Measurements from ENCODE around the gene NEURL2.
"Not testable (repeated sequence)": the region's sequence is repeated elsewhere in the genome, so short reads cannot be mapped to it uniquely, and the experiment has no call there.

The NEURL2 gene

DNA sequence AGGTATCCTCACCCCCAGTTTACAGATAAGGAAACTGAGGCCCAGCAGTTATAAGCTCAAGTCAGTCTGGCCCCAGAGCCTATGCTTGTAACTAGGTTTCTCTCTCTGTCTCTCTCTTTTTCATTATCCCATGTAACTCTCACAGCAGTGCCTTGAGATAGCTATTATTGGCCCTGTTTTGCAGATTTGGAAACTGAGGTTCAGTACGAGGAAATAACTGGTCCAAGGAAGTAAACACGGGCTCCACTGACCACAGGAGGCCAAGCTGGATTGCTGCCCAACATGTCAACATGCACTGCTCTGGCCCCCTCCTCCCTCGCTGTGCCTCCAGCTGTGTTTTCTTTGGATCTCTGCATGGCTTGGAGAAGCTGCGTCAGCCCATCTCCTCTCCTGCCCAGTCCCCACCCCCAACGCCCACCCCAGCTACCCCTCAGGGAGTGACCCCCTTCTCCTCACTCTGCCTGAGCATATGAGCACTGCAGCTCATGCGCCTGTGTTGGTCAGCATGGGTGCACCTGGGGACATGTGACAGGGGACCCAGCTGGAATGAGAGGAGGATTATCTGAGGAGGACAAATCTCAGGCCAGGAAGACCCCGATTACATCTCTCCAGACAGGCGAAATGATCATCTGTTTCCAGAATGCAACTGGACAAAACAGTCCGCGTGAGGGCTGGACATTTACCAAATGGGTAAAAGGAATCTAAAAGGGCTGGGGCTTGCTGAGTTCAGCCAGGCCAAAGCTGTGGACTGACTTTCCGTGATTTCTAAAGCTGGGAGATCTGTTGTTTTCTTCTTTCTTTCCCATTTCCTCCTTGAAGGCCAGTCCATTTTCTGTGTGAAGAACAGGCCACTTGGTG lies 28.8 kb upstream of the NEURL2 start:
- DNase-seq = no peak

DNA sequence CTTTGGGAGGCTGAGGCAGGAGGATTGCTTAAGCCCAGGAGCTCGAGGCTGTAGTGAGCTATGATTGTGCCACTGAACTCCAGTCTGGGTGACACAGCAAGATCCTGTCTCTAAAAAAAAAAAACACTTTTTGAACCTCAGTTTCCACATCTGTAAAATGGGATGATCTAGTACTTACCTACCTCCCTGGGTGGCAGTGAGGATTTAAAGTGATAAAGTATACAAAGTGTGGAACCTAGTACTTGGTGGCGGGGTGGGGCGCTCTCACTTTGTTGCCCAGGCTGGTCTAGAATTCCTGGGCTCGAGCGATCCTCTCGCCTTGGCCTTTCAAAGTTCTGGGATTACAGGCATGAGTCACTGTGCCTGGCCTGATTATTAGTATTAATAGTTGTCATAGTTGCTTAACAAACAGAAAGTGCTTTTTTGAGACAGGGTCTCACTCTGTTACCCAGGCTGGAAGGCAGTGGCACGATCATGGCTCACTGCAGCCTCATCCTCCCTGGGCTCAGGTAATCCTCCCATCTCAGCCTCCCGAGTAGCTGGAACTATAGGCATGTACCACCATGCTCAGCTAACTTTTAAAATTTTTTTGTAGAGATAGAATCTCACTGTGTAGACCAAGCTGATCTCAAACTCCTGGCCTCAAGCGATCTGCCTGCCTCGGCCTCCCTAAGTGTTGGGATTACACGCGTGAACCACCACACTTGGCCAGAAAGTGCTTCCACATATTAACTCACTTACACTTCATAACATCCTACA lies 27.9 kb upstream of the NEURL2 start:
- no peak for DNase-seq

DNA sequence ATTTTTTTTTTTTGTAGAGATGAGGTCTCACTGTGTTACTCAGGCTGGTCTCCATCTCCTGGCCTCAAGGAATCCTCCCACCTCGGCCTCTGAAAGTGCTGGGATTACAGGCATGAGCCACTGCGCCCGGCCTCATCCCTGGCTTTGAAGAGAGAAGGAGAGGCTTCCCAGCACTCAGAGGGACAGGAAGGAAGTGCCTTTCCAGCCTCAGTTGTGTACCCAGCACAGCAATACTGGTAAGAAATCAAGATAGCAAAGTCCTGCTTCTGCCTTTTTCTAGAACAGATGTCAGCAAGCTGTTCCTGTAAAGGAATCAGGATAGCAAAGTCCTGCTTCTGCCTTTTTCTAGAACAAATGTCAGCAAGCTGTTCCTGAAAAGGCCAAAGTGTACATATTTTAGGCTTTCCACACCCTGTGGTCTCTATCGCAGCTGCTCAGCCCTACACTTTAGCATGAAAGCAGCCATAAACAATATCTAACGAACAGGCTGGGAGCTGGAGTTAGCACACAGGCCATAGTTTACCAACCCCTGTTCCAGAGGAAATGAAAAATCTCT lies 27.3 kb upstream of the NEURL2 start:
- DNase-seq = no peak

DNA sequence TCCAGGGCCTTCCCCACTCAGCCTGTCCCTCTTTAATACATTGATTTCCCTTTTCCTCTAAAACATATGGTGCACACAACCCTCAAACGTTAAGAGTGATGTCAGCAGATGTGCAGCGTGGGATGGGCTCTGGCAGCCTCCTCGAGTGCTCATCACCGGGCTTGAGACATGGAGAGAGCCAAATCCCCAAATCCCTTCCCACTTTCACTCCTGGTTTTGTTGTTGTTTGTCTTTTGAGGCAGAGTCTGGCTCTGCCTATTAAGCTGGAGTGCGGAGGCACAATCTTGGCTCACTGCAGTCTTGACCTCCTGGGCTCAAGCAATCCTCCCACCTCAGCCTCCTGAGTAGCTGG lies 26.8 kb upstream of the NEURL2 start:
- no peak for DNase-seq

DNA sequence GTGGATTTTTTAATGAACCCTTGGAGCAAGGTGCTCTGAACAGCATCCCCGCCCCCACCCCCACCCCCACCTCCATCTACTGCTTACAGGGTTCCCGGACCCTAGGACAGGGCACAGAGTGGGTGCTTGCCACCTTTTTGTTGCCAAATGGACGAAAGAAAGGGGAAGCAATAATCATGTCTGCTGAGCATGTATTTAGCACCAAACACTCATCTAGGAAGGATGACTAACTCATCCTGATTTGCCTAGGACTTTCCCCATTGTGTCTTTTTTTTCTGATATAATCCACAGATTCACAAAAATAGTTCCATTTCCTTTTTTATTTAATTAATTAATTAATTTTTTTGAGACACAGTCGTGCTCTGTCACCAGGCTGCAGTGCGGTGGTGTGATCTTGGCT lies 22.1 kb upstream of the NEURL2 start:
- no peak for DNase-seq

DNA sequence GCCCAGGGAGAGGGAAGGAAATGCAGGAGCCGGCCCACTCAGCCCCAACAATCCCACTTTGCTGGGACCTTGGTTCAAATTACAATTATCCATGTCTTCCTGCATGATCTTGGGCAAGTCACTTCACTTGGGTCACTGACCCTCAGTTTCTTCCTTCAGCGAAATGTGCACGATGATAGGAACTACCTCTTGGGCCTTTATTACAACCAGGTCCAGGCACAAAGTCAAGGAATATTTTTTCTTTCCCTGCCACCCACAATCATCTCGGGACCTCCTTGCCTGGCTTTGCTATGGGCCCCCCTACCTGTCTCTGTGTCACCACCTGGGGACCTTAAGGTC lies 21.3 kb upstream of the NEURL2 start:
- no peak for DNase-seq

DNA sequence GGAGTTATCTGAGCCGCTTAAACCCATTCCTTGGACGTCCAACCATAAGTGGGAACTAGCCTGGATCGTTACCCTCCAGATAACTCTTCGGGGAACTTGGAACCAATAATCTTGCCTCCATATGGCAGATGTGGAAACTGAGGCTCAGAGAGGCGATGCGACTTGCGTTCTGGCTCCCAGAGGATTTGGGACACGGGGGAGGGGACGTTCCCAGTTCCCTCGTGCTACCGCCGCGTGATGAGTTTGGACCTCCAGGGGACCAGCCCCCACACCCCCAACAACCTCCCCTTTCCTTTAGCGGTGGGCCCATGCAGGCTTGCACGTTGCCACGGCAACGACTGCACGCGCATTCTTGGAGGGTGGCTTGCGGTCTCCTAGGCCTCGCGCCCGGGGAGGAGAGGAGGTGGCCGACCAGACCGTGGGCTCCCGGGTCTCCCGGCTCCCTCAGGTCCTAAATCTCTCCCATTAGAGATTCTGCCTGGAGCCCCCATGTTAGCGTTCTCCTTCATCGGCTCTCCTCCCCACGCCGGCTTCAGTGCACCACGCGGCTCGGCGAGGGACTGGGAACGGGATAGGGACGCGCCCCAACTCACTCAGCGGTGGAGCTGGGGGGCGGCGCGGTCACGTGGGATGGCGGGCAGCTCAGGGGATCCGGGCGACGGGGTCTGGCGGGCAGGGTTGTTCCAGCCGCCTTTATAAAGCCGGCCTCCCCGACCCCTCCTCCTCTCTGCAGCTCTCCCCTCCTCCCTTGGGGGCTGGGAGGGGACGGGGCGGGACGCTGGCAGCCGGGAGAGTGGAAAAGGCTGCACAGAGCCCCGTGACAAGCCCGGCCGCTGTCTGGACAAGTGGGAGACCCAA lies 20.7 kb upstream of the NEURL2 start, which contains the start of gene PLTP:
PLTP (minus strand) TSS at position 670 of the 858 bp plus-strand sequence. CDS start 703 bp downstream, outside the sequence.
- peak; percentile 31 for DNase-seq

DNA sequence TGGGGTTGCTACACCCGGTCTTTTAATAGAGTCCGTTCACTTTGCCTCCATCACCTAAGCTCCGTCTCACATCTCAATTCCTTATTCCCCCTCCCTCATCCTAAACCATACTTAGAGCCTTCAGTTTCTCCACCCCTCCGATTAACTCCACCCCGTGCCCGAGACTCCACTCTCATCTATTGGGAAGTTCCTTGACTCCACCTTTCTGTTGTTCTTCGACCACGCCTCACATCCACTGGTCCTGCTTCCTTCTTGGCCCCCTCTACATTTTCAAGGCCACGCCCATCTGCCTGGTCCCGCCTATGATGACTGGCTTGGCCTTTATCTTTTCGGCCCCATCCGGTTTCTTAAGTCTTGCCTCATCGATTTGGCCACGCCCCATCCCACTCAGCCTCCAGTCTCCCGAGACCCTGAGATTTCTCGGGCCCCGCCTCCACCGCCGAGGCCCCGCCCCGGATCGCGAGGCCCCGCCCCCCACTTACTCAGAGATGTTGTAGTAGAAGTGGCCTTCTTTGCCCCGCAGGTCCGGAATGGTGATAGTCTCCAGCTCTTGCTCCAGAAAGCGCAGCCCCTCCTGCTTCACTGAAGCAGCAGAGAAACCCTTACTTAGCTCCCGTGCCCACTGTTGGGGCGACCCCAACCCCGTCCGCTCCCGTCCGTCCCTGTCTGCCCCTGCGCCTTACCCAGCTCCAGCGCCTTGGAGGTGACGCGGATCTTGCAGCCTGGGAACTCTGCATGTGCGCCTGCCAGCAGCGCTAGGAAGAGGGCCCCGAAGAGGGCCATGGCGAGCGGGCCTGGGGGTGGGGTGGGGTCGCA lies 19.9 kb upstream of the NEURL2 start:
- DNase-seq = peak; percentile 88

DNA sequence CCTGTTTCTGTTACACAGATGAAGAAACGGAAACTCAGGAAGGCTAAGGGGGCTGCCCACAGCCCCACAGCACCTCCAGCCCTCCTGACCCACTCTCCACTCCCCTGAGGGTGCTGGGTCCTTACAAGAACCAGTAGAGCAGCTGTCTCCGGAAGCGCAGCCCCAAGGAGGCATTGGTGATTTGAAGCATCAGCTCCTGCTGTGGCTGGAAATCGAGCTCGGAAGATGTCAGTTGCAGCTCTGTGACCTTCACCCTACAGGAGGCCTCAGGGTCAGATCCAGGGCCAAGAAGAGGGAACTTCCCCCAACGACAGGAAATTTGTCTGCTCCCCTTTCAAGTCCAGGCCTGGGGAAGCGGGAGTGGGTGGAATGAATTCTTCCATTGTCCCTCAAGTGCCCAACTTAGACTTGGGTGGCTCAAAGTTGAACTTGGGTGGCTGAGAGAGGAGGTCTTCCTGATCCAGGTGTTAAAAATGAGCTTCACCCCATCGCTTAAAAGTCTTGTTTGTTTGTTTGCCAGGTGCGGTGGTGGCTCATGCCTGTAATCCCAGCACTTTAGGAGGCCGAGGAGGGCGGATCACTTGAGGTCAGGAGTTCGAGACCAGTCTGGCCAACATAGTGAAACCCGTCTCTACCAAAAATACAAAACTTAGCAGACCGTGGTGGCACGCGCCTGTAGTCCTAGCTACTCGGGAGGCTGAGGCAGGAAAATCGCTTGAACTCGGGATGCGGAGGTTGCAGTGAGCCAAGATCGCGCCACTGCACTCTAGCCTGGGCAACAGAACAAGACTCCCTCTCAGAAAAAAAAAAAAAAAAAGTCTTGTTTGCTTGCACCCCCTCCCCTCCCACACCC lies 19.0 kb upstream of the NEURL2 start:
- DNase-seq = no peak

DNA sequence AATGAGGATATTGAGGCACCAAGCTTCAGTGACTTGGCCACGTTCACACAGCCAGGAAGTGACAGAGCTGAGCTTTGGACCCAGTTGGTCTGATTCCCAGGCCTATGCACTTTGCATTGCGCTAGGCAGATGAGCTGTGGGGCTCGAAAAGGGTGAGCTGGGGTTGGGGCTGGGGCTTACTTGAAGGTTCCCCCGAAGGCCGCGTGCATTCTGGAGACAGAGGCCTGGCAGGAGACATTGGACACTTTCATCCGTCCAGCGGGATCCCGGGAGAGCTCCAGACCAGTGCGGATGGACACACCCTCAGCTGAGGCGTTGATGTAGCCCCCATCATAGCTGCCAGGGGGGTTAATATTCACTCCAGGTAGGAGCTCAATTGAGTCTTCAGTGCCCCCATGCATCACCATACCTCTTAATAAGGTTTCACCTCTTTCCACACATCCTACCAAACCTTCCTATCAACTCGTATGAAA lies 18.4 kb upstream of the NEURL2 start:
- DNase-seq = no peak

DNA sequence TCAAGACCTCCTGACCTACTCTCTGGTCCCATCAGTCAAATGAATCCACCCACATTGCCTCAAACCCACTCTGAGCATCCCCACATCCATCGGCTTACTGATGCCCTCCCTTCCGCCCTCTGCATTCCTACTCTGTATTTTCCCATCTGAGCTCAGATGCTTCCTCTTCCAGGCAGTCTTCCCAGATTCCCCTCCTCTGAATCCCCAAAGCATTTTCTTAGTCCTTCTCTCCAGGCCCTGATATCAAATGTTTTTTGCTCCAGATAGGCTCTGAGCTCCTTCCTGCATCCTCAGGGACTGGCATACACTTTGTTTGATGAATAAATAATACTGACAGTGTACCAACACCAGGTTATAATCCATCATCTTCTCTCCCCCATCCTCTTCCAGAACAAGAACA lies 17.1 kb upstream of the NEURL2 start:
- no peak for DNase-seq

DNA sequence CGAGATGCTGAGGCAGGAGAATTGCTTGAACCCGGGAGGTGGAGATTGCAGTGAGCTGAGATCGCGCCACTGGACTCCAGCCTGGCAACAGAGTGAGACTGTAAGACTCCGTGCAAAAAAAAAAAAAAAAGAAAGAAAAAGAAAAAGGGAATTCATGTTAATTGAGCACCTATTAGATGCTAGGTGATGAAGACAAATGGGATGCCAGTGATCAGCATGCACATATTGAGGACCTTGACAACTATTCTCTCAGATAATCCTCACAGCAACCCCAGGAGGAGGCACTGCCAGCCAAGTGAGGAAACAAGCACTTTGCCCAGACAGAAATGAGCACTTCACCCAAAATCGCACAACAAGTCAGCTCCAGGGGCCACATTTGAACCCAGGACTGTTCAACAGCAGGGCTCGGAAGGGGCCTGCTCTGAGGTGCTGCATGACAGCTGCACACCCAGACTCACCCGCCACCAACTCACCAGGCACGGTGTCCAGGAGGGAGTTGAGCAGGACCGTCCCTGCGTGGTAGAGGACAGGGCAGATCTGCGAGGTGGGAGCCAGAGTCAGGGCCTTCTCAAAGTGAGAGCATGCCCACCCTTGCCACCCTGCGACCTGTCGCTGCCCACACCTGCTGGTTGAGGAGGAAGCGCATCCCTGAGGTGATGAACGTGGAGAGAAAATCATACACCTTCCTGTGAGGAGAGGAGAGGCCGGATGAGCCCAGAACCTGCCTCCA lies 16.4 kb upstream of the NEURL2 start:
- no peak for DNase-seq

DNA sequence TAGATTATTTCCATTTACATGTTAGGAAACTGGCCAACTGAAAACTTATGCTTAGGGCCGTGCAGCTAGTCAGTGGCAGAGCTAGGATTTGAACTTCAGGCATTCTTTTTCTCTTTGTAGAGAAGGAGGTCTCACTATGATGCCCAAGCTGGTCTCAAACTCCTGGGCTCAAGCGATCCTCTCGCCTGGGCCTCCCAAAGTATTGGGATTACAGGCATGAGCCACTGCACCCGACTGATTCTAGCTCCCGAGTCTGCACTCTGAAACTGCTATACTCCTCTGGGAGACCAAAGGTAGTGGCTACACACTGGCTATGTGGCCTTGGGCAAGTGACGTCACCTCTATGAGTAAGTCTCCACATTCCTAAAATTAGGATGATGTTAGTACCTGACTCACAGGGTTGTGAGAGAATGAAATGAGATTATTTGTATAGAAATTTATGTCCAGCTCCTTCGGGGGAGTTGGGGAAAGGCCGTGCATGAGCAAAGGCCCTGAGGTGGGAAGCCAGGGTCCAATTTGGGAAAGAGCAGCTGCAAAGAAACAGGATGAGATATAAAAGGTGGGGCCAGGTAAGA lies 14.6 kb upstream of the NEURL2 start:
- DNase-seq = no peak

DNA sequence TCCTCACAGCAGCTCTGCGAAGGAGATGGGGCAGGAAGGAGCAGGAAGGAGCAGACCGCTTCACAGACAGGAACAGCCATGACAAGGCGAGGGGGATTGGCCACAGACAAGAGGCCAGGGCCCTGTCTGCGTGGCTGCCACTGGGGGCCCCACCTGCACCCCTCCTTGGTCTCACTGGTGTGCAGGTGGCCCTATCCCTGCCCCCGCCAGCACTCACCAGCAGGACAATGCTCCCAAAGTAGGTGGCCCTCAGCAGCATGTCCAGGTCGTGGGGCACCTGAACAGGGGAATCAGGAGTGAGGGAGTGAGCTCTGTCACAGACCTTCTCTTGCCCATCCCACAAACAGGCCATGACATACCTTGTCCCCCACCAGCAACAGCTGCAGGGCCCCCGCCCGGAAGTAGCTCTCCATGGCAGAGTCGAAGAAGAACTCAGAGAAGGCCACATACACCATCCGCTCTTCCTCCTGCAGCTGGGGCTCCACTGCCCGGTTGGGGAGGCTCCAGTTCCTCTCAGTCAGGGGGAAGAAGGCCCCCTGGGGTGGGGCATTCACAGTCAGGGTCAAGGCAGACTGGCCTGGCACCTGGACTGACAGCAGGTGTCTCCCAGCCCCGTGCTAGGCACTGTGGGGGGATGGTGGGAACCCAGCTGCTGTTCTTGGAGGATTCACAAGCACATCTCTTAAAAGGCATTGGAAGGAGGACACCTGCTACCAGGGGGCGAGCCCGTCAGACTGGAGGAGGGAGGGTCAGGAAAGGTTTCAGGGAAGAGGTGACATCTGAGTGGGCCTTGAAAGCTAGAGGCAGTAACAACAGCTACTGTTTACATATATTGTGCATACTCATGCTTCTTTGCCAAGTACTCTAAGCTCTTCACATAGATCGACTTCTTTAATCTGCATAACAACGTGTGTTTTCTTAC lies 13.8 kb upstream of the NEURL2 start:
- no peak for DNase-seq

DNA sequence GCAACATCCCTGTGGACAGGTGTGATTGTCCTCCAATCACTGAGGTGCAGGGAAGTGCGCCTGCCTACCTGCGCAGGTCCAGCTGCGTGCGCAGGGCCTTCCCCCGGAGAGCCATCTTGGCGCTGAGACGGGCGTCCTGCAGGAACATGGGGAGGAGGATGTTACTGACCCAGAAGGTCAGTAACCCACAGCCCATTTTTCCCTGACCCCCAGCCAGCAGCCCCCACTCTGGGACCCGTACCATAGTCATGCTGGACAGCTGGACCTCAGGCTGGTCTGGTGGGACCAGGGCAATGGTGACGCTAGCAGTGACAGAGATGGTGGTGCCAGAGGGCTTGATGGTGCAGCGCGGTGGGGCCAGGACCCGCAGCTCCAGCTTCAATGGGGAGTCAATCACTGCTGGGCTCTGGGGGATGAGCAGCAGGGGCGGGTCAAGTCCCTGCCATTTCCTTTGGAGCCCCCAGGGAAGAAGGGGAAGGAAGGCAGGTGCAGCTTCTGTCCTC lies 11.2 kb upstream of the NEURL2 start:
- no peak for DNase-seq

DNA sequence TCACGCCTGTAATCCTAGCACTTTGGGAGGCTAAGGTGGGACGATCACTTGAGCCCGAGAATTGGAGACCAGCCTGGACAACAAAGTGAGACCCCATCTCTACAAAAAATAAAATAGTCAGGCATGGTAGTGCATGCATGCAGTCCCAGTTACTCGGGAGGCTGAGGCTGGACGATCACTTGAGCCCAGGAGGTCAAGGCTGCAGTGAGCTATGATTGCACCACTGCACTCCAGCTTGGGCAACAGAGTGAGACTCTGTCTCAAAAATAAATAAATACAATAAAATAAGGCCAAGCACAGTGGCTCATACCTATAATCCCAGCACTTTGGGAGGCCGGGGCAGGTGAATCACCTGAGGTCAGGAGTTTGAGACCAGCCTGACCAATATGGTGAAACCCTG lies 10.3 kb upstream of the NEURL2 start:
- not testable (repeated sequence) for DNase-seq

DNA sequence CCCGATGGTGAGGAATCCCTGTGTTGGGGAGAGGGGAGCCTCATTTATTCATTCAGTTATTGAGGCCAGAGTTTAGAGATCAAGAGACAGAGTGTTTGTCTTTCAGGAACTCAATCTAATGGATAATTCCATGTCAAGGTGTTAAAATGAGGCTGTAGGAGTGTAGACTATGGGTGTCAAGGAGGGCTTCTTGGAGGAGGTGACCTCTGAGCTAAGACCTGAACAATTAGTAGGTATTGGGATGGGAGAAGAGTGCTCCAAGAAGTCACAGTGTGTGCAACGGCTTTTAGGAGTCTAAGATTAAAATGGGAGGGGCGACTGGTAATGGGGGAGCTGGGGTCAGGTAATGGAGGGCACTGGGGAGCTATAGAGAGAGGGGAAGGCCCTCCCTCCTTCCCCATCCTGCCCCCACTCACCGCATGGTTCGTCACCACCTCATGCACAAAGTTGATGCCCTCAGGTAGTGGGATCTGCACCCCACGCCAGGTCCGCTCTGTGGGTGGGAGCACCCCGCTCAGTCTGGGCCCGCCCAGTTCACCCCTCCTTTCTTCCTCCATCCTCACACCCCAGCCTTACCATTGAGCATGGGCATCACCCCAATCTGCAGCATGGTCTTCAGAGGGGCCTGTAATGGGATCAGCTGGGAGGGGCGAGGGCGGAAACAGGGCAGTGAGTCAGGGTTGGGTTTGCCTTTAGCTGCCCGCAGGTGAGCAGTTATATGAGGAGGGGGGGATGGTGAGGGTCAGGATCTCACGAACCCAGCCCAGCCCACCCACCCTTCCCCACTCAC lies 8.2 kb upstream of the NEURL2 start:
- DNase-seq = no peak

DNA sequence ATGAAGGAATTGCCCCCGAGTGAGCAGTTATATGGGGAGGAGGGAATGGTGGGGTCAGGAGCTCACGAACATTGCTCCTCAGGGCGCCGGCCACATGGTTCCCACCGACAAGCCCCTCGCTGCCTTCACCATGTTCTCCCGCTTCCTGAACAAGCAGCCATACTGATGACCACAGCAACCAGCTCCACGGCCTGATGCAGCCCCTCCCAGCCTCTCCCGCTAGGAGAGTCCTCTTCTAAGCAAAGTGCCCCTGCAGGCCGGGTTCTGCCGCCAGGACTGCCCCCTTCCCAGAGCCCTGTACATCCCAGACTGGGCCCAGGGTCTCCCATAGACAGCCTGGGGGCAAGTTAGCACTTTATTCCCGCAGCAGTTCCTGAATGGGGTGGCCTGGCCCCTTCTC lies 7.3 kb upstream of the NEURL2 start:
- no peak for DNase-seq
